Peyer's patch (tissue), 4 donors: ENCODE data around the gene AP2A2.

Source experiments
- POLR2A ChIP-seq, 2 donors: fragments of 450-650 bp; IDR thresholded peaks; one replicate each; pipeline ENCODE4 v1.5.1; 2017; ENCODE audit warnings: antibody characterized with exemption in 2 of 2, mild to moderate bottlenecking in 2 of 2, moderate library complexity in 2 of 2
- TF ChIP-seq, protein P1 (sequence below), 6 experiments: fragments of 450-650 bp in 4 of 6; fragments of 200-600 bp in 2 of 6; sonication (generic) in 1 of 6; IDR thresholded peaks; one replicate each; pipeline ENCODE4 v1.5.1; 2017 to 2019; ENCODE audit warnings: antibody characterized with exemption in 6 of 6, mild to moderate bottlenecking in 3 of 6, moderate library complexity in 1 of 6

DNA sequence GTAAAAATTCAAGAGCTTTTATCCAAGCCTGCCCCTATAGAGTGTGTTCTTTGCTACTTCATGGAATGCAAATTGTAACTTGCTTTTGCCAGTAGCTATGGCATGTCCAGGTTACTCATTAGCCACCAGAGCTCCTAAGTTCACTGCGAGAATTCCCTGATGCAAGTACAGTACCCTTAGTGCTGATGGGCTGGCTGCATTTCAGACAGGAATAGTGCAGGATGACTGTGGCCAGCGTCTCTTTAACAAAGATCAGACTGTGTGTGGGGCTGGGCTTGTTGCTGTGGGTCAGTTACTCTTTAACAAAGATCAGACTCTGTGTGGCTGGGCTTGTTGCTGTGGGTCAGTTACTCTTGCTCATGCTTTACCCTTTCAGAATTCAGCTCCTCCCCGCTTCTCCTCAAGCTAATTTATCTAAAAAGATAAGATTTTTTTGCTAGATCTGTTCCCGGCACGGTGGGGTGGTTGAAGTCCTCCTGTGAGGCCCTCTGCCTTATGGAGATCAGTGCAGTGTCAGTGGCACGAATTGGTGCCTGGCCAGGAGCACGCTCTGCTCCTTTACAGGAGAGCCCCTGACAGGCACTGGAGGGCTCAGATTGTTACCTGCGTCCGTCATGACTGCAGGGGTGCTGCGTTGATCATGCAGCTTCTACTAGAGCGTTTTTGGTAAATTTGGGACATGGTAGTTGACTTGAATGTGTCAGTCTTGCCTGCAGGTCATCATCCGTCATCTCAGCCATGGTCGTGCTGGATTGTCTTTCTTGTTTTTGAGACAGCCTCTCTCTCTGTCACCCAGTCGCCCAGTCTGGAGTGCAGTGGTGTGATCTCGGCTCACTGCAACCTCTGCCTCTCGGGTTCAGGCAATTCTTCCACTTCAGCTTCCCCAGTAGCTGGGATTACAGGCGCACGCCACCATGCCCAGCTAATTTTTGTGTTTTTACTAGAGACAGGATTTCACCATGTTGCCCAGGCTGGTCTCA is 27.0 kb downstream of the AP2A2 start:
- TF ChIP-seq, protein P1, sequence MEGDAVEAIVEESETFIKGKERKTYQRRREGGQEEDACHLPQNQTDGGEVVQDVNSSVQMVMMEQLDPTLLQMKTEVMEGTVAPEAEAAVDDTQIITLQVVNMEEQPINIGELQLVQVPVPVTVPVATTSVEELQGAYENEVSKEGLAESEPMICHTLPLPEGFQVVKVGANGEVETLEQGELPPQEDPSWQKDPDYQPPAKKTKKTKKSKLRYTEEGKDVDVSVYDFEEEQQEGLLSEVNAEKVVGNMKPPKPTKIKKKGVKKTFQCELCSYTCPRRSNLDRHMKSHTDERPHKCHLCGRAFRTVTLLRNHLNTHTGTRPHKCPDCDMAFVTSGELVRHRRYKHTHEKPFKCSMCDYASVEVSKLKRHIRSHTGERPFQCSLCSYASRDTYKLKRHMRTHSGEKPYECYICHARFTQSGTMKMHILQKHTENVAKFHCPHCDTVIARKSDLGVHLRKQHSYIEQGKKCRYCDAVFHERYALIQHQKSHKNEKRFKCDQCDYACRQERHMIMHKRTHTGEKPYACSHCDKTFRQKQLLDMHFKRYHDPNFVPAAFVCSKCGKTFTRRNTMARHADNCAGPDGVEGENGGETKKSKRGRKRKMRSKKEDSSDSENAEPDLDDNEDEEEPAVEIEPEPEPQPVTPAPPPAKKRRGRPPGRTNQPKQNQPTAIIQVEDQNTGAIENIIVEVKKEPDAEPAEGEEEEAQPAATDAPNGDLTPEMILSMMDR (IDR thresholded peaks at IDR 0.05): no peak
- TF ChIP-seq POLR2A (IDR thresholded peaks at IDR 0.05): peak; percentile 18 to 56
